ENCODE measurements around the gene BORCS6.

DNA sequence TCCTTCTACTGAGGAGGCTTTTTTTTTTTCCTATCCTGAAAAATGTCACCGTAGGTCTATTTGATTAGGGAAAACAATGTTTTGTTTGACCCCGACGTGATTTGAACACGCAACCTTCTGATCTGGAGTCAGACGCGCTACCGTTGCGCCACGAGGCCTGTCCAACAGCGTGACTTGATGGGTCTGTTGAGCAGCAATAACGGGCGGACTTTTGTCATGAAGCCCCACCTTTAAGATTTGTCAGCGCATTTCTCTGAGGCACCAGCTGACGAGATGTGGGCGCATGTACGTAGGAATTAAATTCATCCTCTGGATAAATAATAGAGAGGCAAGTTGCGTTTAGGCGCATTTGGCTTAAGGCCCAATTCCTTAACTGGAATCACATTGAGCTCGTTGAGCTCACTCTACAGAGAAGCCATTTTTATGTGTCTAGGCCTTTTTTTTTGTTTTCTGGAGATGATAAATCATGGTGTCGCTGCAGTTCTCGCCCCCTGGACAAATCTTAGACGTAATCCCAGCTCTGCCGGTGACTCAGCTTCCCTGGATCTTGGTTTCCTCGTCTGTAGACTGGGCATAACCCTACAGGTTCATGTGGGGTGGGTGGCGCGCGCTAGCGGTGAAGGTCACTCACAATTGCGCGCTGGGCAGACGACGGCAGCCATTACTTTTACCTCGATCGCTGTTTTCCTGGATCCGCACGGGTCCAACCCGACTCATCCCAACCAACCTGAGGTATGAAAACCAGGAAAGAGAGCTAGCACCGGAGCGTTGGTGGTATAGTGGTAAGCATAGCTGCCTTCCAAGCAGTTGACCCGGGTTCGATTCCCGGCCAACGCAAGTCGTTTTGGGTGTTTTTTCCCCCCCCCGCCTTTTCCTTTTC lies 31.0 kb upstream of the BORCS6 start:
- no peak for TF ChIP-seq CTCF (IDR thresholded peaks at IDR 0.05; ENCODE audit: insufficient read depth, low read length, poor library complexity, severe bottlenecking)
- TF ChIP-seq EZH2phosphoT487 (conservative IDR thresholded peaks at IDR 0.05; ENCODE audit: low read length), result no peak

Data from SU-DHL-6 (cell line).